SU-DHL-6 (cell line): Measurements from ENCODE around the gene RBM44.

ENCODE experiments used
- H2AFZ ChIP-seq: fragments of 200-600 bp; sonication (generic); 2 replicates; pipeline ENCODE4 v1.6.1; 2014; ENCODE audit warnings: low read depth, mild to moderate bottlenecking, moderate library complexity, mixed read lengths, antibody characterized with exemption, low read length; ENCODE audit not compliant: severe bottlenecking
- H3F3A ChIP-seq: fragments of 200-600 bp; shearing (Covaris generic); 2 replicates; pipeline ENCODE4 v1.6.0; 2016; ENCODE audit warnings: antibody characterized with exemption, mild to moderate bottlenecking; ENCODE audit not compliant: insufficient read depth
- H3K27ac ChIP-seq: fragments of 200-600 bp; sonication (generic); 2 replicates; pipeline ENCODE4 v1.5.1; 2016; ENCODE audit warnings: low read depth, mild to moderate bottlenecking, low read length, moderate library complexity, mixed read lengths
- H3K27me3 ChIP-seq: fragments of 200-600 bp; sonication (generic), shearing (Covaris generic); 2 replicates; pipeline ENCODE4 v1.6.0; 2014; ENCODE audit warnings: mild to moderate bottlenecking, low read length
- H3K36me3 ChIP-seq: fragments of 200-600 bp; sonication (generic); 2 replicates; pipeline ENCODE4 v1.6.1; 2014; ENCODE audit warnings: mild to moderate bottlenecking, low read length, mixed read lengths
- H3K4me2 ChIP-seq: fragments of 300-600, 200-600 bp; shearing (Covaris generic), sonication (generic); 2 replicates; pipeline ENCODE4 v1.6.0; 2014; ENCODE audit warnings: low read length, low read depth, mild to moderate bottlenecking; ENCODE audit not compliant: poor library complexity, severe bottlenecking
- H3K4me3 ChIP-seq: fragments of 200-600 bp; sonication (generic); 2 replicates; pipeline ENCODE4 v1.5.1; 2014; ENCODE audit warnings: antibody characterized with exemption, low read length, mild to moderate bottlenecking, mixed read lengths; ENCODE audit not compliant: insufficient read depth, poor library complexity, severe bottlenecking
- H3K79me2 ChIP-seq: fragments of 200-600 bp; sonication (generic); 2 replicates; pipeline ENCODE4 v1.6.1; 2014; ENCODE audit warnings: mild to moderate bottlenecking, low read length, moderate library complexity; ENCODE audit not compliant: insufficient read depth
- H3K9ac ChIP-seq: fragments of 200-600 bp; sonication (generic); 2 replicates; pipeline ENCODE4 v1.7.0; 2014; ENCODE audit warnings: mild to moderate bottlenecking, low read length
- H3K9me2 ChIP-seq: fragments of 200-600 bp; sonication (generic); replicated peaks from 2 replicates; pipeline ENCODE4 v1.6.1; 2014; ENCODE audit warnings: low read length; ENCODE audit not compliant: insufficient read depth
- H3K9me3 ChIP-seq: fragments of 200-600 bp; sonication (generic); 2 replicates; pipeline ENCODE4 v1.6.1; 2014; ENCODE audit warnings: low read length, mixed read lengths; ENCODE audit not compliant: insufficient read depth
- H4K20me1 ChIP-seq: fragments of 200-600 bp; sonication (generic); 2 replicates; pipeline ENCODE4 v1.6.1; 2014; ENCODE audit warnings: low read depth, mild to moderate bottlenecking, antibody characterized with exemption, low read length, moderate library complexity, mixed read lengths
- CTCF ChIP-seq: fragments of 200-600 bp; sonication (generic); IDR thresholded peaks from one replicate; pipeline ENCODE4 v1.5.1; 2017; ENCODE audit warnings: antibody characterized with exemption, mild to moderate bottlenecking, low read length, moderate library complexity; ENCODE audit not compliant: insufficient read depth, poor library complexity, severe bottlenecking
- EZH2phosphoT487 ChIP-seq: fragments of 200-600 bp; sonication (generic), shearing (Covaris generic); conservative IDR thresholded peaks from 2 replicates; pipeline ENCODE4 v1.6.1; 2018; ENCODE audit warnings: mild to moderate bottlenecking, antibody characterized with exemption, low read length, moderate library complexity, mixed read lengths

The RBM44 gene

GRCh38 chr2:237876951-237877491 is 78.4 kb downstream of the RBM44 start:
- Histone ChIP-seq H3K9ac (no peak overlapping the region), H3K36me3 (no peaks in the 10 kb centered on the region), H3K27ac (no peak overlapping the region), H3K79me2 (no peaks in the 10 kb centered on the region), H3K4me3 (no peak overlapping the region), H3K27me3 (no peaks in the 10 kb centered on the region), H2AFZ (no peak overlapping the region), H3K9me3 (no peaks in the 10 kb centered on the region), H4K20me1 (no peaks in the 10 kb centered on the region), H3F3A (no peaks in the 10 kb centered on the region), H3K9me2 (no peaks in the 10 kb centered on the region), H3K4me2 (no peak overlapping the region)
- TF ChIP-seq CTCF (no peak), EZH2phosphoT487 (no peak)

GRCh38 chr2:237877576-237878307 is 79.2 kb downstream of the RBM44 start:
- Histone ChIP-seq H3K9me2 (no peaks in the 10 kb centered on the region), H3K36me3 (no peaks in the 10 kb centered on the region), H3K4me3 (no peak overlapping the region), H3K27ac (no peak overlapping the region), H2AFZ (no peak overlapping the region), H3K9ac (no peak overlapping the region), H3F3A (no peaks in the 10 kb centered on the region), H3K79me2 (no peaks in the 10 kb centered on the region), H4K20me1 (no peaks in the 10 kb centered on the region), H3K27me3 (no peaks in the 10 kb centered on the region), H3K4me2 (no peak overlapping the region), H3K9me3 (no peaks in the 10 kb centered on the region)
- no peak for TF ChIP-seq EZH2phosphoT487
- TF ChIP-seq CTCF = no peak

- H2AFZ ChIP-seq = no peak overlapping the region
- no peak overlapping the region for H3K27ac ChIP-seq
Observed at GRCh38 chr2:237878321-237879057, 79.9 kb downstream of the RBM44 start.

More at GRCh38 chr2:237878321-237879057, 79.9 kb downstream of the RBM44 start:
- no peak overlapping the region for H3K4me3 ChIP-seq
- H3K79me2 ChIP-seq = no peaks in the 10 kb centered on the region
- no peaks in the 10 kb centered on the region for H3K36me3 ChIP-seq
- TF ChIP-seq EZH2phosphoT487 (no peak), CTCF (no peak)
- H3K27me3 ChIP-seq = no peaks in the 10 kb centered on the region
- no peaks in the 10 kb centered on the region for H3K9me2 ChIP-seq
- no peak overlapping the region for H3K4me2 ChIP-seq
- H3F3A ChIP-seq = no peaks in the 10 kb centered on the region
- H4K20me1 ChIP-seq = no peaks in the 10 kb centered on the region
- H3K9ac ChIP-seq = no peak overlapping the region
- no peaks in the 10 kb centered on the region for H3K9me3 ChIP-seq
